Non-pigmented ciliary epithelial cell (primary cell): ENCODE data around the gene TSPAN10.
"Not testable (repeated sequence)": the region's sequence is repeated elsewhere in the genome, so short reads cannot be mapped to it uniquely, and the experiment has no call there.

Experiments used
- DNase-seq: peaks from one replicate; pipeline ENCODE4 v3.0.0-alpha.2; 2010; ENCODE audit warnings: low read depth

TSPAN10 gene

GRCh38 chr17:81636505-81637288 lies at the start of gene TSPAN10, which contains the start of gene NPLOC4:
TSS of gene TSPAN10 (plus strand) at chr17:81637196. CDS start at chr17:81642413, 5,217 bp downstream.
TSS of gene NPLOC4 (minus strand) at chr17:81637112. CDS start at chr17:81636930, 182 bp downstream.
- DNase-seq: peak; percentile 30

- DNase-seq: no peak
Measured at GRCh38 chr17:81589612-81590011, 47.4 kb upstream of the TSPAN10 start.

DNA sequence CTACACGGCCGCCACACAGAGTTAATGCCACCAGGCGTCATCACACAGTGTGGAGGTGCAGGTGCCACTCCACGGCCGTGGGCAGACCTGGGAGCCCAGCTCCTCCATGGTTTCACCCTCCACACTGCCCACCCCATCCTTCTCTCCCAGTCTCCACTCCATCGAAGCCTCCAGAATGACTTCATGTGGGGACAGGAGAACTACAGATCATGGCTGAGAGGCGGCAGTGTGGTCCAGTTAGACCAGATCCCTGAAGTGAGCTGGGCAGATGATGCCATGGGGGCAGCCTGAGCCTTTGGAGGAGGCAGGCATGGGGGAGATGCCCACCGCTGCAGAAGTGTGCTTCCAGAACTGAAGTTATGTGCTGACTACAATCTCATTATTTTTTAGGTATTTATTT lies 46.9 kb upstream of the TSPAN10 start:
- no peak for DNase-seq

- DNase-seq: no peak
Measured at GRCh38 chr17:81591971-81592370, 45.0 kb upstream of the TSPAN10 start.

DNA sequence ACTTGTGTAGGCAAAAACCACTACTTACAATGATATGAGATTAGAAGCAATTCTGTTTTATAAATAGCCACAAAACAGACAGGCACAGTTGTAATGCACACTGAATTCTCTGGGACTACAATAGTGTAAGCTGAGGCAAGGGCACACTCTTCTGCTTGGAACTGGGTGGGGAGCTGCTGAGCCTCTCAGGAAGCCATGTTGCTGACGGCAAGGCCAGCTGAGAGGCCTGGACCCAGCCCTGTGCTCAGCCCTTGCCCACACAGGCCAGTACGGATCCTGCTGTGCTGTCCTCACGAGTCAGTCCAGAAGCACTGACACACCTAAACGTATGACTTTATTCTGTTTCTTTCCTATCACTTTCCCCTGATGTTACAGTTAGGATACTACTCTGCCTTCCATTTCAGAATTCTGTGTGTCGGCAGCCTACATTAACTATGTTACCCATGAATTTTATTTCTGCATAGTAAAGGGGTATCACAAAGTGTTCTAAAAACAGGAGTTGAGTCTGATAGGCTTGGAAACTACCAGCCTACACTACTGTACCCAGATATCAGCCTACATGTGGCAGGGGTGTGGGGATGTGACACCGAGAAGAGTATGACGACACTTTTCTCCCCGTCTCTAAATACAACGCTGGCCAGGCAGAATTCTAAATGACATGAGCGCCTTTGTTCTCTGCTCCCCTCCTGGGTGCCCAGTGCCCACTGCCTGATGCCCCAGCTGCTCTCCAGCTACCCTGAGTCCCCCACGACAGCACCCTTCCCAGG lies 43.7 kb upstream of the TSPAN10 start:
- no peak for DNase-seq

DNA sequence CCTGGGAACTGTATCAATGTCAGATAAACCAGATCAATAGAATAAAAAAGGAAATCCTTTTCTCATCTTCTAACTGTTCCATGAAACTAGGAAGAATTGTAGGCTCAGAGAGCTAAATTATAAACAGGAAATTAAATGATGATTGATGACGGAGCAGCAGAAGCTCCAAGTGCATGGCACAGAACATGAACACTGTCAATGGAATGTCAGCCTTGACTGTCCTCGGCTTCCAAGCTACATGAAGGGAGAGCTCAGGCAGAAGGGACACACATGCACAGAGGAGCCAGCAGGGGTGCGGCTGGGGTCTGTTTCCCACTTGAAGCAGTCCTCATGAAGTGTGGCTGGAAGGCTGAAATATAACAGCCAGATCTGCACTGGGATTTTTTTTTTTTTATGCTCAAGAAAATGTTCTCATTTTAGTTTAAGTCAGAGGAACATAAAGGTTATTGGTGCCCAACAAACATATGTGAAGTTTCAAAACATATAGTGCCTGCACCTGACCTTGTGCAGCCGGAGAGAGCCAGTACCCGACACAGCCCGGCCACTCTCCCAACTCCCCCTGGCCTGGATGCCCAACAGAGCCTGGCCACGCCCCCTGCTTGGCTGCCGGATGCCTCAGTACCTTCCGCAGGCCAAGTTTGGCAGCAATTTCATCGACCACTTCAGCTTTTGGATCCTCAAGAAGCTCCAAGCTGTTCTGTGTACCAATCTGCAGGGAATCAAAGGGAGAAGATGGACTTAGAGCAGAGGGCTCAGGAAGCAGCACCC lies 37.1 kb upstream of the TSPAN10 start:
- no peak for DNase-seq

DNA sequence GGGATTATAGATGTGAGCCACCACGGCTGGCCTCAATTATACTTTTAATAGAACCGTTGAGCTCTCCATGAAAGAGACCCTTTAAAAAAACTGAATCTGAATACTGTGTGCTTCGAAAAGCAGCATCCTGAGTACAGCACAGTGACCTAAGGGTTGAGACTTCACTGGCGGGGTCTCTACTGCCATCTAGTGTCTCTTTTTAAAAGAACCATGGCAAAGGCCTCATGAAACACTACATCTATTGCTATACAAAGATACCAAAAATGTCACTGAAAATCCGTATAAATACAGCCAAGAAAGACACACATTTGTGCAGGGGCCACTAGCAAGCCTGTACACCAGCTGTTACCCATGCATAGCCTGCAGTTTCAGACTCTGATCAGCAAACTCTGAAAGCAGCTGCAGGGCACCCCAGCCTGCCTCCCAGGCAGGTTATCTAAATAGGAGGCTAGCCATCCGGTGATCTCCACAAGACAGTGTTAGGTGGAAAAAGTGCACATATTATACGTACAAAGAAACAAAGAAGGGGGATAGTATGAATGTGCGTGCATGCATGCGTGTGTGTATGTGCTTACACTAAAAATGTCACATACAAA lies 35.4 kb upstream of the TSPAN10 start:
- no peak for DNase-seq

DNA sequence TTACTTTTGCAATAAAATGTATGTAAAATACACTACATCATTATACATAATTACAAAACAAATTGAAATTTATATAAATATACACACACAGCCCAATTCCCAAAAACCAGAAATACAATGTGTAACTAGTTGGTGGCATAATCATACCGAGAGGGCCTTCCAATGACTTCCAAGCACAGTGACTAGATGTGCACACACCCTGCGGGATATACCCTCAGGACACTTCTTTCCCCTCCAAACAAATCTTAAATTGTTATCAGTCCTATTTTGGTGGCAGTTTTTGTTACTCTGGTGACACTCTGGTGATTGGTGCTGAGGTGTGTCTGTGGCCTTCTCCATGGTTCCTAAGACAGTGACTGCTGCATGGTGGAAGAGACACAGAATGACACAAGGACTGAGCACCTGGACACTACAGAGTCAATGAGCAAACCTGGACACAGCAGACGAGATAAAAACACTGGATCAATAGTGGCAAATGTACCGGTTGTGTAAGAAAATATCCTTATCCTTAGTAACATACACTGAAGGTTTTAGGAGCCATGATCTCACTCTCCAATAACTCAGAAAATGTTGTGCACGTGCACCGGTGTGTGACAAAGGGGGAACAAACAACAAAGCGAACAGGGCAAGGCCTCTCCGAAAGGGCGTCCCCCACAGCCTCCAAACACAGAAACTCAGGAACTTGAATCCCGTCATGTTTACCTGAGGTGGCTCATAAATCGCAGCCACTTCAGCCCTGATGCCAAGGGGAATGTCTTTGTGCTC lies 33.0 kb upstream of the TSPAN10 start:
- DNase-seq: no peak

DNA sequence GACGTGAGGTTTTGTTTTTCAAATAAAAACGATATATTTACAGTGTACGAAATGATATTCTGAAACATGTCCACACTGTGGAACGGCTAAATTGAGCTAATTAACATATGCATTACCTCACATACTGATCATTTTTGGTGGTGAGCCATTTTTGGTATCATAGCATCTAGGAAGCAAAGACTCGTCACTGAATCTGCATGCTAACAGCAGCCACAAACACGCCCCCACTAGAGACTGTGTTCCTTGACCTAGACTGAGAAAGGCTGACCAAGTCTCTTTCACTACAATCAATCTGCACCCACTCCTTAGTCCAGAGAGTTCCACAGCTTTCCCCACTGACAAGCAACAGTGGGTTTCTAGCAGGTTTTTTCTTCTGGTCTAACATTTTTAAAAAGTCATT lies 29.6 kb upstream of the TSPAN10 start:
- DNase-seq: no peak

GRCh38 chr17:81608082-81608481 lies 28.9 kb upstream of the TSPAN10 start:
- no peak for DNase-seq

GRCh38 chr17:81608605-81609004 lies 28.4 kb upstream of the TSPAN10 start:
- DNase-seq: no peak

DNA sequence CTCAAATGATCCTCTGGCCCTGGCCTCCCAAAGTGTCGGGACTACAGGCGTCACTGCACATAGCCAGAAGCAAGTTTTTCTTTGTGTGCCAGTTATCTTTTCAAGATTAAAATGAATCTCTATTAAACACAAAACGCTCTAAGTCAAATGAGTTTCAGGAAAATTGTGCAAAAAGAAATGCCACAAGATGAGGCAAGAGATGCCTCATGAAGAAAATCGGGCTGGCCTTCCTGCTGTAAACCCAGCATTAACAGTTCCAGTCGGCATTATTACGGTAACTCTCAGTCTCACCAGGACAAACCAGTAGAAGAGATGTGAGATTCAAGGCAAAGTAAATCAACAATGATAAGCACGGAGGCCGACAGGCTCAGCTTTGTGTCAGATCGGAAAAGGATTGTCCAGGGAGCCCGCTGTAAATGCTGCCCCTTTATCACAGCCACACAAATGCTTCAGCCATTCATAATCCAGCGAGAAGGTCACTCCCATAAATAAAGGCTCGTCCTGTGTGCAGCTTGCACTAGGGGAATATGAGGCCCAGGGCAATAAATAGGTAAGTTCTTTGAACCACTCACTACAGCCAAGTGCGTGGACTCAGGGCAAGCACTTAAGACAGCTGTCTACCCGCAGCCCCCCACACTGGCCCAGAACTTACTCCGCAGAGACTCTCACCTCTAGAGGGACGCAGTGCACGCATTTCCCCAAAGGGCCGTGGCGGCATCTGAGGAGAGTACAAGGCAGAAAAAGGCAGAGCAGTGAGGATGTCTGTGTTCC lies 27.3 kb upstream of the TSPAN10 start:
- DNase-seq: no peak

DNA sequence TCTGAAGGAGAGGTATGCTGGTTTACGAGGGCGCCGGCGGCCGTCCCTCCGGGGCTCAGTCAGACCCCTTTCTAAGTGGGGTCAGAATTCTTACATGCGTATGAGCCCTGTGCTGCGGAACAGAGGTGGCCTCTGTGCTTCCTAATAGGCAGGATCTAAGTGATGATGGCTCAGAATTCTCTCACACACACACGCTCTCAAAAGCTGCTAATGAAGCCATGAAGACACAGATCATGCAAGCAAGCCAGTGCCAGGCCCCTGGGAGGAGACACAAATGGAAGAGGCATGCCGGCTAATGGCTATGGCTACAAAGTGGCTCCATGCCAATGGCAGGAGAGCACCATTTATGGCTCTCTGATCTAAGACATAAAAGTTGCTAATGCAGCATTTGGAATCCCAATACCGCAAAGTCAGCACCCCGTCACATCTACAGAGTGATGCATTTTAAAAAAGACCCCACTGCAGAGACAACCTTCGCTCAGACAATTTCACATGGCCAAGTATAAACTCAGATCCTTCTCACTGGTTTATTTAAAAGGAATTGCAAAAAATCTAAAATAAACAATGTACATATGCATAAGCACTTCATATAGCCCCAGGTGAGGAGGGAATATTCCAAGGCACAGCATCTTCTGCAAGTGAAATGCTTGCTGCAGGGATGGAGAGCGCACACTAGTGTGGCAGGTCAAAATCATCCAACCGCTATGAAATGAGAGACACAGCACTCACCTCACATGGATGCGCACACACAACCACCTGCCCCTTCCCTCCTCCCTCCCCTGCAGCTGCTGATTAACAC lies 24.6 kb upstream of the TSPAN10 start:
- no peak for DNase-seq

GRCh38 chr17:81615401-81615930 lies 21.5 kb upstream of the TSPAN10 start:
- DNase-seq: no peak

DNA sequence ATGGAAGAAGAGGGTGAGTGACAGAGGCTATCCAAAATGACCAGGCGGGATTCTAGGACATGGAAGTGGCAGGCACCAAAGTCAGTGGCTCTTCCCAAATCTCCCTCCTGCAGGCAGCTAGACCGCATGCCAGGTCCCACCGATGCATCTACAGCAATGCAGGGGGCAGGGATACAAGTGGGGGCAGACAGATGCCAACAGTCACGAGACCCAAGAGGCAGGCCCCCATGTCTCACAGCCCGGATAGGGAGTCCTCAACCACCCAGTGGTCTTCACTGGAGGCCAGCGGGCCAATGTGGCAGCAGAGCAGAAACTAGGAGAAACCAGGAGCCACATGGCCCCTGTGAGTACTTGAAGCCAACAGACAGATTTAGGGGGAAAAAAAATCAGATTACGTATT lies 20.1 kb upstream of the TSPAN10 start:
- DNase-seq: no peak

GRCh38 chr17:81618307-81618706 lies 18.7 kb upstream of the TSPAN10 start:
- DNase-seq: not testable (repeated sequence)

DNA sequence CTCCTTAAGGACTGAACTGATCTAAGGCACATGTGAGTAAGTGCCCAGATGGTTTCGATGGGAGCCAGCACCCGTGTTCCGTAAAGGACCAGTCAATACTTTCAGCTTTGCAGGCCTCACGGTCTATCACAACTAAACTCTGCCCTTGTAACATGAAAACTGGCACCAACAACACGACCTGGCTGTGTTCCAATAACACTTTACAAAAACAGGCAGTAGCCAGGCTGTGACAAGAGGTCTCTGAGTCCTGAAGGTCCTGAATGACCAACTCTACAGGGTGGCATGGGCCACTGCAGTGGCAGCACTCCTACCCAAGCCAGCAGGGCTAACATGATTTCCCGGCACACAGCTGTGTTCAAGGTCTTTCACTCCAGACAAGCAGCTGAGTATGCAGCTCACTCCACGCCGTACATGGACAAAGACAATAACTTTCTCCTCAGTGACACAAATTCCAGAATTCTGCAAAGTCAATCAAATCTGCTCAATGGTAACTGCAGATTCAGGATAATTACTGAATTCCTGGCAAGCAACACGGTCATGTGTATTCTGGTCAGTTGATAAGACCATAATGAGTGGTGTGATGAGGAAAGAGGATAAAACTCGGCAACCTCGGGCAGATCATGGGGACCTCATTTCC lies 15.4 kb upstream of the TSPAN10 start:
- no peak for DNase-seq

DNA sequence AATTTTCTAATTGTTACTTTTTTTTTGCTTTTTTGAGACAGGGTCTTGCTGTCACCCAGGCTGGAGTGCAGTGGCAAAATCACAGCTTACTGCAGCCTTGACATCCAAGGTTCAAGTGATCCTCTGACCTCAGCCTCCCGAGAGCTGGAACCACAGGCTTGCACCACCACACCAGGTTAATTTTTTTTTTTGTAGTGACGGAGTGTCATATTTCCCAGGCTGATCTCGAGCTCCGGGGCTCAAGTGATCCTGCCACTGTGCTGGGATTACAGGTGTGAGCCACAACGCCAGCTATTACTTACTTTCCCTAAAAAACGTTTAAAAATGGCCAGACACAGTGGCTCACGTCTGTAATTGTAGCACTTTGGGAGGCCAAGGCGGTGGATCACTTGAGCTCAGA lies 6.7 kb upstream of the TSPAN10 start:
- no peak for DNase-seq

GRCh38 chr17:81631482-81631881 lies 5.5 kb upstream of the TSPAN10 start:
- DNase-seq: no peak
